A549 (cell line): Measurements from ENCODE around the gene SLC24A4.

ENCODE experiments used
- BHLHE40 ChIP-seq: IDR thresholded peaks from 2 replicates; pipeline ENCODE4 v1.6.1; 2012; ENCODE audit warnings: low read depth, low read length, inconsistent platforms
- CHD2 ChIP-seq: fragments of 150-350 bp; IDR thresholded peaks from 2 replicates; pipeline ENCODE4 v1.6.1; 2014; ENCODE audit warnings: low read length; ENCODE audit not compliant: partially characterized antibody
- CTCF ChIP-seq: fragments of >200 bp; sonication (Bioruptor Twin); formaldehyde crosslinking; IDR thresholded peaks from 3 replicates; pipeline ENCODE4 v1.5.1; 2016
- EP300 ChIP-seq, 2 experiments: fragments of >200 bp; sonication (Bioruptor Twin); formaldehyde crosslinking; IDR thresholded peaks; 2 replicates in 1 of 2; 3 replicates in 1 of 2; pipeline ENCODE4 v1.6.1; 2016 to 2017
- NPAS2 ChIP-seq: fragments of 250-450 bp; sonication (Bioruptor Pico); IDR thresholded peaks from 2 replicates; pipeline ENCODE4 v1.8.0; 2022; ENCODE audit warnings: mild to moderate bottlenecking, moderate library complexity, borderline replicate concordance
- POLR2A ChIP-seq: IDR thresholded peaks from 2 replicates; pipeline ENCODE4 v1.6.1; 2012; ENCODE audit warnings: mild to moderate bottlenecking, low read length
- POLR2AphosphoS2 ChIP-seq: conservative IDR thresholded peaks from 2 replicates; pipeline ENCODE4 v1.6.1; 2012; ENCODE audit warnings: low read length, improper control_type of control experiment, inconsistent platforms
- USF2 ChIP-seq: fragments of 450-650 bp; IDR thresholded peaks from 2 replicates; pipeline ENCODE4 v1.6.1; 2014; ENCODE audit warnings: antibody characterized with exemption

GRCh38 chr14:92465353-92466055 lies 142.5 kb downstream of the SLC24A4 start:
- no peak for TF ChIP-seq POLR2A
- TF ChIP-seq CHD2: no peak
- no peak for TF ChIP-seq USF2
- no peak for TF ChIP-seq CTCF
- TF ChIP-seq EP300 (IDR thresholded peaks at IDR 0.05): no peak
- TF ChIP-seq POLR2AphosphoS2: no peak
- TF ChIP-seq NPAS2 (CRISPR knock-in tag): no peak
- TF ChIP-seq BHLHE40: no peak
